Stimulated activated CD8-positive, alpha-beta memory T cell treated with anti-CD3 and anti-CD28 coated beads, Interleukin-7, amount 100 ng/mL, for 48 hours (primary cell): ENCODE data around the gene CCDC88A.
"Not testable (repeated sequence)": the region's sequence is repeated elsewhere in the genome, so short reads cannot be mapped to it uniquely, and the experiment has no call there.

Experiments
- DNase-seq, 2 donors: peaks; one replicate each; pipeline ENCODE4 v3.0.0-alpha.2; 2020; ENCODE audit warnings: low read depth in 1 of 2; ENCODE audit errors: extremely low read depth in 1 of 2

Gene CCDC88A

GRCh38 chr2:55419679-55420438, at the start of gene CCDC88A:
Gene CCDC88A, minus strand, starts transcription at chr2:55419856. Its CDS starts 777 bp downstream, at chr2:55419079.
- DNase-seq, result peak; percentile 72 to 76

GRCh38 chr2:55461679-55462078, 42.0 kb upstream of the CCDC88A start:
- DNase-seq, result no peak

DNA sequence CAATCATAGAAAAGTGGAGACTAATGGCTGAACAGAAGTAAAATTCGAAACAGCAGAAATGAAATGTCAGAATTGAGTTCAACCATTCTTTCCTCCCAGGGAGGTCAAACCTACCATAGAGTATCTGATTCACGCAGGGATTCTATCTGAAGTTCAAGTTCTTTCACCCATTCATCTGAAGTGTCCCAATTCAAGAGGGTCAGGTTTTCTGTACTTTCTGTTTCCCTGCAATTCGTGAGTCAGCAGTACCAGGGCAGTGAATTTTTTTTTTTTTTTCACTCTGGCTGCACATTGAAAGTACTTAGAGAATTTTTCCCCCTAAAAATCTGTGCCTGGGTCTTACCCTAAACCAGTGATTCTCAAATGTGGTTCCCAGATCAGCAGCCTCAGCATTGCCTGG, 40.9 kb upstream of the CCDC88A start:
- DNase-seq, result no peak

DNA sequence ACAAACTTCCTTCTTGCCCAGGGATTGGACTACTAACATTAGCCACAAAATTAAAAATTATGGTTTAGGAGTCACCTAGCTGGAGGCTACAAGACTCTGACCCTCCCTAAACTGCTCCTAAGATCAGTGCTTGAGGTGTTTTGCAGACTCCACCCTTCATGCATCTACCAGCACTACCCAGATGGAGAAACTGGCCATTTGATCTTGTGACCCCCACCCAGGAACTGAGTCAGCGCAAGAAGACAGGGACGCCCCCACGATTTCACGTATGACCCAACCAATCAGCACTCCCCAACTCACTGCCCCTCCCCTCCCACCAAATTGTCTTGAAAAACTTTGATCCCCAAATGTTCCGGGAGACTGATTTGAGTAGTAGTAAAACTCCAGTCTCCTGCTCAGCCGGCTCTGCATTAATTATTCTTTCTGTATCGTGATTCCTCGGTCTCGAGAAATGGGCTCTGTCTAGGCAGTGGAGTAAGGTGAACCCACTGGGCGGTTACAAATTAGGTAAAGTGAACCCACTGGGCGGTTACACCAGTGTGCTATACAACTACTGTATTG, 40.1 kb upstream of the CCDC88A start:
- DNase-seq, result no peak

- DNase-seq, result no peak
Measured at GRCh38 chr2:55459279-55459678, 39.6 kb upstream of the CCDC88A start.

DNA sequence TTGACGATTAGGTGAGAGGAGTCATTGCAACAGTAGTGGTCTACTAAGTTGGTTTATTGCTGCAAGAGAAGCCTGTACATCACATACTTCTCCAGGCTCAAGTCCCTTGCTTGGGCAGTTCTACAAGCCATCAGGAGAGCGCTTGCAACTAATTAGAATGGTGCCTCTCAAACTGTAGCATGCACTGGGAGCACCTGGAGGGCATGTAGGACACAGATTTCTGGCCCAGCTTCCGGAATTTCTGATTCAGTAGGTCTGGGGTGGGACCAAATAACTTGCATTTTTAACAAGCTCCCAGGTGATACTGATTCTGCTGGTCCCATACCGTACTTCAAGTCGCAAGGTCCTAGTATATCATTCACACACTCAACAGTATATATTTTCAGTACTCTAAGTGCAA, 34.5 kb upstream of the CCDC88A start:
- DNase-seq, result no peak

DNA sequence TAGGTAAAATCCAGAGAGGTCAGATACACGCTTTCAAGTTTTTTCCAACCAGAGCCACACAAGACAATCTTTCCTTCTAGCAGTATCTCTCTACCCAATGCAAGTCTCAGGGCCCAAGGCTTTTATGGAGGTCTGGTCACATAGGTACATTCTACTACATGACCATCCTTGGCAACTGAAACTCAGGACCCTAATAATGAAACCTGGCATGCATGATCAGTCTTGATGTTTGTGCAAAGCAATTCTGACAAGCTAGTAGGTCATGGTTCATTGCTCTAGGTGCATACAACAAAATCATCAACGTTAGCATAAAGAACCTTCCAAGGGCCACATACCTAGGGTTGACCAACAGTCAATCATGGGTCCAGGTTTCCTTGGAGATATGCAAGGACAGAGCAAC, 33.2 kb upstream of the CCDC88A start:
- no peak for DNase-seq

DNA sequence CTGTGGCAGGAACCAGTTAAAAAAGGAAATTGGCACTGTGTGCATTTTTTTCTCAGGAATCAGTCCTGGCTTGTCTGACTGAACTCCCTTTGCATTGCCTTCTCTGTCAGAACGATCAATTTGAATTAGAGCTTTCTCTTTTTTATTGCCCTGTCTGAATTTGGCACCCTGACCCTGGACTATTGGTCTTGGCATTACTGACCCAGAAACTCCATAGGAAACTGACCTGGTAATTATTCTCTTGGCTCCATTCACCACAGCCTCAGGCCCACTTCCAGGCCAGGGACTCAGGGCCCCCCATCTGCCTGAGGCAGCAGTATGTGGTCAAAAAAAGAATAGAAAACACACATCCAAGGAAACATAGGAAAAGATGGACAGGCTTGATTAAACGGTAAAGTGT, 32.0 kb upstream of the CCDC88A start:
- DNase-seq, result no peak

GRCh38 chr2:55450014-55450413, 30.4 kb upstream of the CCDC88A start:
- not testable (repeated sequence) for DNase-seq

DNA sequence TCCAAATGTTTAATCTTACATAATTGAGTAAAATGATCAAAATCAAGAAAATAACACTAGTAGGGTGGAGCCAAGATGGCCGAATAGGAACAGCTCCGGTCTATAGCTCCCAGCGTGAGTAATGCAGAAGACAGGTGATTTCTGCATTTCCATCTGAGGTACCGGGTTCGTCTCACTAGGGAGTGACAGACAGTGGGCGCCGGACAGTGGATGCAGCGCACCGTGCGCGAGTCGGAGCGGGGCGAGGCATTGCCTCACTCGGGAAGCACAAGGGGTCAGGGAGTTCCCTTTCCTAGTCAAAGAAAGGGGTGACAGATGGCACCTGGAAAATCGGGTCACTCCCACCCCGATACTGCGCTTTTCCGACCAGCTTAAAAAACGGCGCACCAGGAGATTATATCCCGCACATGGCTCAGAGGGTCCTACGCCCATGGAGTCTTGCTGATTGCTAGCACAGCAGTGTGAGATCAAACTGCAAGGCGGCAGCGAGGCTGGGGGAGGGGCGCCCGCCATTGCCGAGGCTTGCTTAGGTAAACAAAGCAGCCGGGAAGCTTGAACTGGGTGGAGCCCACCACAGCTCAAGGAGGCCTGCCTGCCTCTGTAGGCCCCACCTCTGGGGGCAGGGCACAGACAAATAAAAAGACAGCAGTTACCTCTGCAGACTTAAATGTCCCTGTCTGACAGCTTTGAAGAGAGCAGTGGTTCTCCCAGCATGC, 22.5 kb upstream of the CCDC88A start:
- DNase-seq, result not testable (repeated sequence)

- DNase-seq, result no peak
Measured at GRCh38 chr2:55441280-55441892, 21.7 kb upstream of the CCDC88A start.

GRCh38 chr2:55439101-55439397, 19.4 kb upstream of the CCDC88A start:
- DNase-seq, result no peak

- no peak for DNase-seq
Measured at GRCh38 chr2:55438391-55439100, 18.9 kb upstream of the CCDC88A start.

DNA sequence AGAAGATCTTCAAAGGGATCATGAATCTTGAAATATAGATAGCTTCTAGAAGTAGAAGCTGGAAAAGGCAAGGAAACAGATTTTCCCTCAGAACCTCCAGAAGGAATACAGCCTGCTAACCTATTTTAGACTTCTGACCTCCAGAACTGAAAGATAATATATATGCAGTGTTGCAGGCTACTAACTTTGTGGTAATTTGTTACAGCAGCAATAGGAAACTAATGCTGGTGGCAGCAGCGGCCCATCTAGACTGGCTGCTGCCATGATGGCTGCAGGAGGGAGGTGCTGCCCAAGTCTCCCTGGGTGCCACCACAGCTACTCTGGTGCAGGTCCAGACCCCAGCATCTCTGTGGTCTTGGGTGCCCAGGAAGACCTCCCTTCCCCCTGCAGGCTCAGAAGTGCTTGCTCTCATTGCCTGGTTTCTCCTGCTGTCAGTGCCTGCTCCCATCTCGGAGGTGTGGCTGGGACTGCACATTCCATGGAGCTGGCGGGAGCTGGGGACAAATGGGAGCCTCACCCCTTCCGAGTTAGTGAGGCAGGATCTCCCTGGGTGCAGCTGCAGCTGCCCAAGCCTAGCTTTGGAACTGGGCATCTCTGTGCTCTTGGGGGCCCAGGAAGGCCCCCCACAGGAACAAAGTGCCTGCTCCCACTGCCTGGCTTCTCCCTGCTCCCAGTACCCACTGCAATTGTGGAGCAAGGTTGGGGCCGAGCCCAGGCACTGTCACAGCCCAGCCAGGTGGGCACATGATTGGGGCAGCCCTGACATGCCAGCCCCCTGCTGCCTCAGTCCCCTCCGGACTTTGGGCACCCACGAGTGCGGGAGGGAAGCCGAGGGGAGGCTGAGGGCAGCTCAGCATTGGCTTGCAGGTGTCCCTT, 18.1 kb upstream of the CCDC88A start:
- DNase-seq, result no peak

DNA sequence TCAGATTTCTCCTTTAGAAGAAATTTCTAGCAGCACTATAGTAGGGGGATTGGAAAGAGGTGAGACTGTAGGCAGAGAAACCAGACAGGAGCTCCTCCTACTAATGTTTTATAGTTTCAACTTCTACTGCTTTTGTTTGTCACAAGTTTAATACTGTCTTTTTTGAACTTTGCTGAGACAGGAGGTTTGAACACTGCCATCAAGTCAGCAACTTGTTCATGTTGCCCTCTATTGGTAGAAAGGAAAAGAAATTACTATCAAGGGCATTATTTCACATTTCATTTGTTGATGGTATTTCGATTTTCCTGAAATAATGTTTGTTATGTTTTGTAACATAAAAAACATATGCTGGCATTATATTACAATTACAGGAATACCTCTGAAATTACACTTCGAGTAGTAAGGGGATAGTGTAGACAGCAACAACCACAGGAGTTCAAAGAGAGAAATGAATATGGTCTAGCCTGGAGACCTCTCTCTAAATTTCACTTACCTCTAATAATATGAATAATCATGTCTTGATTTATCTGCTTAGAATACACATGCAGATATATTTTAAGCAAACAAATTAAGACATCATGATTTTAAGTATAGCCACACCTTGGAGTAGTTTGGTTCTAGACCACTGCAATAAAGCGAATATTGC, 12.4 kb upstream of the CCDC88A start:
- DNase-seq, result no peak

DNA sequence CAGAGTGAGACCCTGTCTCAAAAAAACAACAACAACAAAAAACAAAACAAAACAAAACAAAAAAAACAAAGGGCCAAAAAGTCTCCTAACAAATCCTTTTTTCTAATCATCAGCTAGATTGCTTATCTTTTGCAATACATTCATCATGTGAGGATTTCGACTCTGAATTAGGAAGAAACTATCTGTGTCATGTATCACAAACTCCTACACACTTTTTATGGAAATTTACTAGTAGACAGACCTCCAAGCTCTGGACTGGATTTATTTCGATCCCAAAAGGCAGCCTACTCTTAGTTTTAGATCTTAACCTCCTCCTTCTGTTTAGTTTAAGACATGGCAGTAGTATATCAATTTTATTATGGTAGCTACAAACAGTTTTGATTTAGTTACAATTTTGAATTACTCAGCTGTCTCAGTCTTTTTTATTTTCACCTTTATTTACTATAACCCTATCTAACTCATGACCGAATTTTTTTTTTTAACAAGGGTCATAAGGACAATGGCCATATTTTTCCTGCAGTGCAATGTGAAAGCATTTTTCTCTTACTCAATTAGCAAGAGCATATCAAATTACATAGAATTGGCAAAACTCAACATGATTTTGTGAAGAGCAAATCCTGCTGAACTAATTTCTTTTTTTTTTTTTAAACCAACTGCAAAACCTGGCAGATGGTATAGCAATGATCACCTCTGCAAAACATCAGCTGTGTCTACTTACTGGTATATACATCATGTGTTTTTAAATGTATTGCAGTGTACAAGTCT, 10.7 kb upstream of the CCDC88A start:
- DNase-seq, result no peak

- no peak for DNase-seq
Measured at GRCh38 chr2:55428258-55428657, 8.6 kb upstream of the CCDC88A start.

DNA sequence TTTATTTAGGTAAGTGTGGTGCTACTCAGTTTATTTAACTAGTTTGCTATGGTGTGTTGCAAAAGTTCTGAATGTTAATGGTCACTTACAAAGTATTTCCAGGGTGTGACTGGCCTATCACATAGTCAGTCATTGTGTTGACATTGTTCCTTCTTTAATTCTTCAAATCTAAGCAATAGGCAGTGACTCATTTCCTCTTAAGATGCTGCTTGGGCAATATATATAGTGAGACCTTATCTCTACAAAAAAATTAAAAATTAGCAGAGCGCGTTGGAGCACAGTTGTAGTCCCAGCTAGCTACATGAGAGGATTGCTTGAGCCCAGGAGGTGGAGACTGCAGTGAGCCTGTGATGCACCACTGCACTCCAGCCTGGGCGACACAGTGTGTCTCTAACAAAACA, 5.8 kb upstream of the CCDC88A start:
- no peak for DNase-seq
